Panc1 (cell line): ENCODE measurements around the gene ATG2B. TPM values are rescaled to one million over a fixed set of nuclear protein-coding genes. Genes with fewer than 3 reads are reported as not detected.

Source experiments
- ATAC-seq: fragments of 200-7000 bp; cut with Tn5 transposase; 2 replicates; pipeline ENCODE4 v1.9.1; 2020; ENCODE audit warnings: mild to moderate bottlenecking, moderate library complexity
- BruUV-seq: library from RNA; stranded (reverse); fragments of 400-500 nt; replicated peaks from 2 replicates; lab custom pipeline; 2021; lab: Mats Ljungman, UMichigan
- CTCF ChIA-PET: fragments of 300-600 bp; sonication (Branson Sonifier 250); formaldehyde crosslinking; loops from one replicate; lab custom pipeline; 2022; ENCODE audit warnings: antibody characterized with exemption; lab: Charles Lee
- POLR2A ChIA-PET: fragments of 300-600 bp; sonication (Branson Sonifier 250); formaldehyde crosslinking; loops from one replicate; lab custom pipeline; 2022; ENCODE audit warnings: antibody characterized with exemption; lab: Charles Lee
- DNase-seq: peaks from one replicate; pipeline ENCODE4 v3.0.0-alpha.2; 2010; ENCODE audit warnings: low read depth, low spot score
- H3K27ac ChIP-seq: 2 replicates; pipeline ENCODE4 v1.5.1; 2011; ENCODE audit warnings: mild to moderate bottlenecking, low read length, inconsistent platforms
- H3K27me3 ChIP-seq: fragments of 200-500 bp; sonication (Bioruptor generic); 2 replicates; pipeline ENCODE4 v1.6.0; 2014; ENCODE audit warnings: low read length, inconsistent platforms; ENCODE audit not compliant: control insufficient read depth, insufficient read depth
- H3K36me3 ChIP-seq: fragments of 200-500 bp; sonication (Bioruptor generic); 2 replicates; pipeline ENCODE4 v1.5.1; 2014; ENCODE audit warnings: inconsistent platforms, mild to moderate bottlenecking, low read length, moderate library complexity; ENCODE audit not compliant: control insufficient read depth, insufficient read depth
- H3K4me1 ChIP-seq: 2 replicates; pipeline ENCODE4 v1.5.1; 2011; ENCODE audit warnings: inconsistent platforms, mild to moderate bottlenecking, low read length, moderate library complexity; ENCODE audit not compliant: control insufficient read depth, insufficient read depth
- H3K4me3 ChIP-seq, 2 experiments: 2 replicates each; pipeline ENCODE4 v1.5.1; 2011 to 2012; ENCODE audit warnings: low read depth in 2 of 2, low read length in 2 of 2, mild to moderate bottlenecking in 2 of 2, inconsistent platforms in 1 of 2, moderate library complexity in 1 of 2
- H3K9me3 ChIP-seq: fragments of 200-500 bp; sonication (Bioruptor generic); 2 replicates; pipeline ENCODE4 v1.5.1; 2014; ENCODE audit warnings: low read depth, mild to moderate bottlenecking, inconsistent platforms, low read length, moderate library complexity; ENCODE audit not compliant: control insufficient read depth, insufficient read depth
- CTCF ChIP-seq: fragments of 450-650 bp; IDR thresholded peaks from 2 replicates; pipeline ENCODE4 v1.5.1; 2017; ENCODE audit warnings: mild to moderate bottlenecking
- POLR2AphosphoS5 ChIP-seq: IDR thresholded peaks from 2 replicates; pipeline ENCODE4 v1.6.1; 2012; ENCODE audit warnings: mild to moderate bottlenecking, low read depth, low read length, moderate library complexity
- REST ChIP-seq, 2 experiments: IDR thresholded peaks; 2 replicates each; pipeline ENCODE4 v1.6.1; 2011 to 2012; ENCODE audit warnings: low read depth in 2 of 2, control low read depth in 1 of 2, low read length in 1 of 2, mild to moderate bottlenecking in 1 of 2, moderate library complexity in 1 of 2; ENCODE audit not compliant: insufficient read depth in 1 of 2
- SIN3A ChIP-seq: IDR thresholded peaks from 2 replicates; pipeline ENCODE4 v1.6.1; 2012; ENCODE audit warnings: low read depth, mild to moderate bottlenecking, low read length, moderate library complexity, borderline replicate concordance; ENCODE audit not compliant: insufficient read depth
- TCF7L2 ChIP-seq: IDR thresholded peaks from 2 replicates; pipeline ENCODE4 v1.6.1; 2011; ENCODE audit warnings: mild to moderate bottlenecking, low read depth, low read length, inconsistent platforms
- in situ Hi-C: cut with HindIII; loops from 2 replicates; pipeline ENCODE4 v1.10.0; 2016; ENCODE audit warnings: low sequenced_read_pairs, low pct_unique_long_range_greater_than_20kb
- intact Hi-C: fragments of 100-400 bp; cut with micrococcal nuclease; formaldehyde crosslinking; loops from one replicate; pipeline ENCODE4 v1.10.0; 2022; ENCODE audit not compliant: unreplicated experiment
- total RNA-seq: library from RNA; stranded (reverse); gene quantifications from one replicate; pipeline ENCODE4 v1.2.1, GENCODE V29; 2021; ENCODE audit not compliant: unreplicated experiment

Gene ATG2B
- total RNA-seq, 1 experiment from 2014 or later = 2.6 TPM

GRCh38 chr14:96235426-96235825, 127.7 kb downstream of the ATG2B start:
- ATAC-seq = no peak
- no peak overlapping the region for H3K27ac ChIP-seq
- intact Hi-C loops = no loop called here
- no peaks in the 10 kb centered on the region for H3K9me3 ChIP-seq
- H3K4me3 ChIP-seq = no peak overlapping the region
- in situ Hi-C loops = no loop called here
- no peak for DNase-seq
- TF ChIP-seq POLR2AphosphoS5 (no peak), REST (IDR thresholded peaks at IDR 0.05; ENCODE audit: insufficient read depth in 1 of 2, low read depth in 2 of 2, low read length in 1 of 2) (no peak), CTCF (no peak), SIN3A (no peak), TCF7L2 (no peak)
- H3K27me3 ChIP-seq = no peaks in the 10 kb centered on the region
- CTCF ChIA-PET = no interaction called here
- no peaks in the 10 kb centered on the region for H3K36me3 ChIP-seq
- BruUV-seq = no TSS peak
- POLR2A ChIA-PET = no interaction called here
- no peaks in the 10 kb centered on the region for H3K4me1 ChIP-seq

GRCh38 chr14:96233661-96234060, 129.5 kb downstream of the ATG2B start:
- Histone ChIP-seq H3K4me1 (no peaks in the 10 kb centered on the region), H3K4me3 (no peak overlapping the region), H3K27ac (no peak overlapping the region), H3K27me3 (no peaks in the 10 kb centered on the region), H3K36me3 (no peaks in the 10 kb centered on the region), H3K9me3 (no peaks in the 10 kb centered on the region)
- POLR2A ChIA-PET = no interaction called here
- CTCF ChIA-PET = no interaction called here
- no TSS peak for BruUV-seq
- intact Hi-C loops = no loop called here
- ATAC-seq = no peak
- DNase-seq = no peak
- in situ Hi-C loops = no loop called here
- TF ChIP-seq CTCF = no peak

GRCh38 chr14:96232506-96232905, 130.6 kb downstream of the ATG2B start:
- intact Hi-C loops (no loop called here), in situ Hi-C loops (no loop called here)
- Histone ChIP-seq H3K4me3 (no peak overlapping the region), H3K4me1 (no peaks in the 10 kb centered on the region), H3K27ac (no peak overlapping the region), H3K27me3 (no peaks in the 10 kb centered on the region), H3K9me3 (no peaks in the 10 kb centered on the region), H3K36me3 (no peaks in the 10 kb centered on the region)
- no TSS peak for BruUV-seq
- ChIA-PET CTCF (no interaction called here), POLR2A (no interaction called here)
- ATAC-seq (no peak), DNase-seq (no peak)
- no peak for TF ChIP-seq CTCF
- no peak for TF ChIP-seq POLR2AphosphoS5
- TF ChIP-seq SIN3A = no peak
- no peak for TF ChIP-seq REST (IDR thresholded peaks at IDR 0.05; ENCODE audit: insufficient read depth in 1 of 2, low read depth in 2 of 2, low read length in 1 of 2)
- no peak for TF ChIP-seq TCF7L2
